NK-92 treated with Interleukin-12 subunit alpha and Interleukin-12 subunit beta, amount 100 ng/mL, for 24 hours (cell line): ENCODE measurements around the gene DIABLO.
"Not testable (repeated sequence)": the region's sequence is repeated elsewhere in the genome, so short reads cannot be mapped to it uniquely, and the experiment has no call there.

Experiments
- DNase-seq: peaks from one replicate; lab custom pipeline; 2025; lab: John Stamatoyannopoulos, UW

Gene DIABLO

GRCh38 chr12:122225683-122226365 is at the start of gene DIABLO:
DIABLO (minus strand) TSS chr12:122226052; CDS start chr12:122226014, 38 bp downstream.
- peak; percentile 98 for DNase-seq

DNA sequence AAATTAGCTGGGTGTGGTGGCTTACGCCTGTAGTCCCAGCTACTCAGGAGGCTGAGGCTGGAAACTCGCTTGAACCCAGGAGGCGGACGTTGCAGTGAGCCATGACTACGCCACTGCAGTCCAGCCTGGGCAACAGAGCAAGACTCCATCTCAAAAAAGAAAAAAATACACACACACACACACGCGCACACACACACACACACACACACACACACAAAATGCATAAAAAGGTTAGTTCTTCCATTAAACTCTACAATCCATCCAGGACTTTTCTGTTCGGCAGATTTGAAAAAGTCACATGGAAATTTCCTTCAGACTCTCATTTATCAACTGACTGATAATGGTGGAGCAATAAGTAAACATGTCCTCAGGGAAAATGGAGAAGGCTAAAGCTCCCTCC is 49.6 kb upstream of the DIABLO start:
- DNase-seq, result no peak

- DNase-seq, result peak; percentile 86
These were observed 40.5 kb upstream of the DIABLO start, which contains the start of gene VPS33A for GRCh38 chr12:122266230-122266901. VPS33A (minus strand) TSS chr12:122266494; CDS start chr12:122266408, 86 bp downstream.

DNA sequence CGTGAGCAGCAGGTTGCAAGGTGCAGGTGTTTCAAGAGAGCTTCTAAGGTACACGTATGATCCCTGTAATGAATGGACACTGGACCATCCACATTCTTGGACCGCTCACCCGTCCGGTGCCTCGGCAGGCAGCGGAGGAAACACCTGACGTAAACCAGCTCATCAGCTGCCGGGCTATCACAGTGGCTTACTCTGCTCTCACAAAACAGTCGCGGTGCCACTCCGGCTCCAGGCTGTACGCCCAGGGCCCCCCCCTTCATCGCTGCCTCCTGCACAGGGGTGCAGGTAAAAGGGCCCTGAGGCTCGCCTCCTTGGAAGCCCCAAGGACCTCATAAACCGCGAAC is 40.0 kb upstream of the DIABLO start:
- peak; percentile 18 for DNase-seq

- no peak for DNase-seq
These were observed 39.6 kb upstream of the DIABLO start for GRCh38 chr12:122265476-122265875.

- not testable (repeated sequence) for DNase-seq
These were observed 34.9 kb upstream of the DIABLO start for GRCh38 chr12:122260735-122261134.

GRCh38 chr12:122258939-122259338 is 33.1 kb upstream of the DIABLO start:
- DNase-seq, result not testable (repeated sequence)

DNA sequence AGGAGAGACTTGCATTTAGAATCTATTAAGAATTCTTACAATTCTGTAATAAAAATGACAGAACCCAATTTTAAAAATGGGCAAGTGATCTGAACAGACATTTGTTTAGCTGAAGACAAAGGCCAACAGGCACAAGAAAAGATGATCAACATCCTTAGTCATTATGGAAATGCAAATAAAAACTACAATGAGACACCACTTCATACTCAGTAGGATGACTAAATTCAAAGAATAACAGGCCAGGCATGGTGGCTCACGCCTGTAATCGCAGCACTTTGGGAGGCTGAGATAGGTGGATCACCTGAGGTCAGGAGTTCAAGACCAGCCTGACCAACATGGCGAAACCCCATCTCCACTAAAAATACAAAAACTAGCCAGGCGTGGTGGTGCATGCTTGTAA is 32.6 kb upstream of the DIABLO start:
- not testable (repeated sequence) for DNase-seq

DNA sequence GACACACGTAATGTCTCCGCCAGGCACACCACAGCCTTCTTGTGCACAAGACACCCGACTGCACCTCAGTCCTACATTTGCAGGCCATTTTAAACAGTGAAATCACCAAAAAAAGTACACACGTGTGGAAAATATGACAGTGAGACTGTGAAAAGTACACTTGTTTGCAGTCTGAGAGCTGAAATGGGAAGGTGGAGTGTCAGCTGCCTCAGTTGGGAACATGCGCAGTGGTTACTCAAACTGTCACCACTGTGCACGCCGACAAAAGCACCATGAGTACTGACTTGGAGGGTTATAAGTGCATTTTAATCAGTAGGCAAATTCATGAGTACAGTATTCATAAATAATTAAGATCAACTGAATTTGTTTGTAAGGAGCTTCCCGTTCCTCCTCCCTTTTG is 24.7 kb upstream of the DIABLO start:
- no peak for DNase-seq

- no peak for DNase-seq
These were observed 24.2 kb upstream of the DIABLO start for GRCh38 chr12:122250047-122250446.

DNA sequence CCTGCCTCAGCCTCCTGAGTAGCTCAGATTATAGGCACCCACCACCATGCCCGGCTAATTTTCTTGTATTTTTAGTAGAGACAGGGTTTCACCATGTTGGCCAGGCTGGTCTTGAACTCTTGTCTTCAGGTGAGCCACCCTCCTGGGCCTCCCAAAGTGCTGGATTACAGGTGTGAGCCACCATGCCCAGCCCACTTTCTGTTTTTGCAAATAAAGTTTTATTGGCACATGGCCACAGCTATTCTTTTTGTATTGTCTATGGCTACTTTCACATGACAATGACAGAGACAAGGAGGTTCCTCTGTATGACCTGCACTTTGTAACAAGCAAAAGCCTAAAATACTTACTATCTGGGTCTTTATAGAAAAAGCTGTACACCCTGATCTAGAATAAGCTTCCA is 19.7 kb upstream of the DIABLO start:
- no peak for DNase-seq

GRCh38 chr12:122244565-122245371 is 18.9 kb upstream of the DIABLO start:
- no peak for DNase-seq

- DNase-seq, result no peak
These were observed 18.1 kb upstream of the DIABLO start for GRCh38 chr12:122243965-122244364.

- no peak for DNase-seq
These were observed 13.0 kb upstream of the DIABLO start for GRCh38 chr12:122238861-122239260.

- DNase-seq, result no peak
These were observed 9.9 kb upstream of the DIABLO start for GRCh38 chr12:122235741-122236140.

GRCh38 chr12:122232691-122233090 is 6.8 kb upstream of the DIABLO start:
- DNase-seq, result no peak

DNA sequence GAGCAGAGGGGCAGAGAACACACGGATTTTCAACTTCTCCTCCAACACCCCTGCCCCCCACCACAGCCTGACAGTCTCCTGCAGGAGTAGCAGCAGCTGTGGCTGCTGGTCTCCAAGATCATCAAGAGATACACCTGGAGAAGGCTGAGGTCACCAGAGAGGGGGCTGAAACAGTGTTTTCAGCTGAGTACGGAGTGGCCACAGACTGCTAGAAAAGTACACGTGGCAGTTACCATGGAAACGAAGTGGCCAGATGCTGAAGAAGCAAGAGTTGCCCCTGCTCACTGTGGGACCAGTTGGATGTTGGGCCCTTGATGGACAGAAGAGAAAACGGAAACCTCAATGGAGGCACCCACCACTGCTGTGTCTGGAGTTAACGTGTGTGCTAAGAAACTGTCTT is 4.9 kb upstream of the DIABLO start:
- no peak for DNase-seq

- DNase-seq, result no peak
These were observed 2.2 kb upstream of the DIABLO start for GRCh38 chr12:122228092-122228491.

GRCh38 chr12:122227341-122227740 is 1.5 kb upstream of the DIABLO start:
- no peak for DNase-seq

DNA sequence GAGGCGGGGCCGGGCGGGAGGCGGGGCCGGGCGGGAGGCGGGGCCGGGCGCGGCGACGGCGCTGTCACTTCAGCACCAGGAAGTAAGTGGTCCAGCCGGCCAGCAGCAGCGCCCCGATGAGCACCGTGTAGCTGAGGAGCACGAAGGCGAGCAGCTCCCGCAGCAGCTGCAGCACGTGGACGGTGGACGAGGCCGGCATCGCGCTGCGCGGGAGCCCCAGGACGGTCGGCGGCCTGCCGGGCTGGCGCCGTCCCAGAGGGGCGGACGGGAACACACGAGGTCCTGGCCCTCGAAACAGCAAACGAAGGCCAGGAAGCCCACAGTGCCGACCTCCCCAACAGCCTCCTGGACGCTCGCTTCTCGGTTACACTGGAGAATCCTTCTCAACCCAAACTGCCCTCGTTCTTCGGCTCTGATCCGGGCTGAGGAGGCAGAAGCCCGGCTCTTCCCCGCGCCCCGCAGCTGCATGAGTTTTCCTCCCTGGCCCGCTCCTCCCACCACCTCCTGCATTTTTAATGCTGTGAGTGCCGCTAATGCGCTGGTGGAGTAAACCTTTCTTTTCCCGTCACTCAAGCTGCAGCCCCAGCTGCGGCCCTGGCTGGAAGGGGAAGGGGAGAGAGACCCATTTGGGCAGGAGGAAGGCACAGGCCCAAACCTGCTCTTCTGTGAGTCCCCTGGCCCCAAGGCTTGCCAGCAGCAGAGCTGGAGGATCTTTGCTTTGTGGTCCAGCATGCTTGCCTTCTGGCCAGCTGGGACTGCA is 694 bp upstream of the DIABLO start:
- DNase-seq, result no peak

DNA sequence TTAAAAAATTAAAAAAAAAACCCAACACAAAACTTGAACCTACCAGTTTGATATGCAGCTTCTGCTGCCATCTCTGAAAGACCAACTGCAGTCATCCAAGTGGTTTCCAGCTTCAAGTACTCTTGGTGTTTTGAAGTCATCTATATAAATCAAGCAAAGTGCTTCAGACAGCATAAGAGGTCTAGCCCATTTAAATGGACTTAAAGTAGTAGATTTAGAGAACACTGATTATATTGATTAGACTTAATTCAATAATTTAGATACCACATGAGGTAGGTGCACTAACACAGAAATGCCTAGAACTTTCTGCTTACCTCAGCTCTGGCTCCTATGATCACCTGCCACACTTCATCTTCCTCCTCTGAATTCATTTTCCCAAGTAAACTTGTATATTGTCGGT is 9.4 kb downstream of the DIABLO start:
- DNase-seq, result no peak

DNA sequence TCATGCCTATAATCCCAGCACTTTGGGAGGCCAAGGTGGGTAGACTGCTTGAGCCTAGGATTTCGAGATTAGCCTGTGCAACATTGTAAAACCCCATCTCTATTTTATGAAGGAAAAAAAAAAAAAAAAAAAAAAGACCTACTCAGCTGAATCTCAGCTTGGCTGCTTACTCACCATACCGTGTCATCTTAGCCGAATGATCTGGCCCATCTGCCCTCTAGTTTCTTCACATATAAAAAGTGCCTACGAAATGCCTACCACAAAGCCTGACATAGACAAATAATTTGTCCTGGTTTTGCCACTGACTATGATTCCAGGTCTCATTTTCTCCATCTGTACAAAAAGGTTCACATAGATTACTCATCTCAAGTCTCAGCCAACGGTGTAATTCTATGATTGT is 10.1 kb downstream of the DIABLO start:
- DNase-seq, result no peak
